ENCODE data around the gene KRT86. TPM values are rescaled to one million over a fixed set of nuclear protein-coding genes. Genes with fewer than 3 reads are reported as not detected.

Gene KRT86
- total RNA-seq = 0.16 TPM

DNA sequence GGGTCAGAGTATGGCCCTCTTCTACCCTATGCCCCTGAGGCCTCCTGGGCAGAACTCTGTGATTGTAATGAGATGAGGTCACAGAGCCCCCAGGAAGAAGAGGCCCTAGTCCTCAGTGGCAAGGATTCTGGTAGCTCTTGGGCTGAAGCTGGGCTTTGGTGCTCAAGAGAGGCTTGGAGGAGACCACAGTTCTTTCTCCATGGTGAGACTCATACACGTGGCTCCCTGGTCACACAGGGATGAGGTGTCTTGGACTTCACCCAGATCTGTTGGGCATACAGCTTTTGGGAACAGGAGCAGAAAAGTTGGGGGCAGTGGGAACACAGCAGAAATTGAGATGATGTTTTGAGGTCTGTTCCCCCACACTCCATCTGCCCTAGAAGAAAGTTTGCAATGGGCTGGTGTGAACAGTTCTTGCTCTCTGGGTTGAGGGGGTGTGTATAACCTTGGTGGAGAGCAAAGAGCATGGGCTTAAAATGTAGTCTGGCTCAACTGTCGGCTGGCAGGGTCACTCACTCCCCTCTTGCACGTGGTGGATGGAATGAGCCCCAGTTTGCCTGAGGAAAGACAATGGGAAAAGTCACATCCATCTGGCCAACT is at the start of gene KRT86:
TSS of gene KRT86 (plus strand) at position 125 of the 600 bp plus-strand sequence. CDS start 27,272 bp downstream, outside the sequence.
- DNase-seq = no peak

DNA sequence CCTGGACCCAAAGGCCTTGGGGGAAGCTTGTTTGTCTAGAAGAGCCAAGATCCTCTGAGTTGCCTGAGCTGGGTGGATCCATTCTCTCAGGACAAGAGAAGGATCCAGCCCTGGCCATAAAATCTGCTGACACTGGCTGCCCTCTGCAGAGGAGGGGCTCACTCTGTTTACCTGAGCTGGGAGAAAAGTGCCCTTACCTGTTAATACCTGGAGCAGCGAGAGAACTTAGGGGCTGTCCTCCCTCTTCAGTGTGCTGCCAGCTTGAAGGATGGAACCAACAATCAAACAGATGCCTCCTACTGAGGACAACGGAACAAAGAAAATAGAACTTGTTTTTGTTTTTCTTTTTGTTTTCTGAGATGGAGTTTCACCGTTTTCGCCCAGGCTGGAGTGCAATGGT is 48.7 kb upstream of the KRT86 start:
- DNase-seq = no peak

DNA sequence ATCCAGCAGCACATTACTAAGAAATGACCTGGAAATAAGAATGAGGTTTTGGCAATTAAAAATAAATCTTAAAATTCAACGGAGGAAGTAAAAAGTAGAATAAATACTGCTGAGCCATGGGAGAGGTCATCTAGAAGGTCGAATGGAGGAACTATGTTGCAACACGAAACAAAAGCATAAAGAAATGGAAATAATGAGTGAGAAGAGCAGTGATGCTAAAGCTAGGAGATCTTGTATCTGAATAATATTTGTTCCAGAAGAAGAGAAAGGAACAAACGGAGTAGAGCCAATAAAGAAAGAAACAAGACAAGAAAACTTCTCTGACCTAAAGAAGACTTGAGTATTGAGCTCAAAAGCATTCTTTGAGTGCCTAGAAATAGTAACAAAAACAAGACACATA is 48.0 kb upstream of the KRT86 start:
- no peak for DNase-seq

DNA sequence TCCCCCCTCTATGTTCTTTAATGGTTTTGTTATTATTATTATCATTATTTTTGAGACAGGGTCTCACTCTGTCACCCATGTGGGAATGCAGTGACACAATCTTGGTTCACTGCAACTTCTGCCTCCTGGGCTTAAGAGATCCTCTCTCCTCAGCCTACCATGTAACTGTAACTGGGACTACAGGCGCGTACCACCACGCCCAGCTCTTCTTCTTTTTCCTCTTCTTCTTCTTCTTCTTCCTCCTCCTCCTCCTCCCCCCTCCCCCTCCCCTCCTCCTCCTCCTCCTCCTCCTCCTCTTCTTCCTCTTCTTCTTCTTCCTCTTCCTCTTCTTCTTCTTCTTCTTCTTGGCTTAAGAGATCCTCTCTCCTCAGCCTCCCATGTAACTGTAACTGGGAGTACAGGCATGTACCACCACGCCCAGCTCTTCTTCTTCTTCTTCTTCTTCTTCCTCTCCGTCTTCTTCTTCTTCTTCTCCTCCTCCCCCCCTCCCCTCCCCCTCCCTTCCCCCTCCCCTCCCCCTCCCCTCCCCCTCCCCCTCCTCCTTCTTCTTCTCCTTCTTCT is 46.8 kb upstream of the KRT86 start:
- no peak for DNase-seq

DNA sequence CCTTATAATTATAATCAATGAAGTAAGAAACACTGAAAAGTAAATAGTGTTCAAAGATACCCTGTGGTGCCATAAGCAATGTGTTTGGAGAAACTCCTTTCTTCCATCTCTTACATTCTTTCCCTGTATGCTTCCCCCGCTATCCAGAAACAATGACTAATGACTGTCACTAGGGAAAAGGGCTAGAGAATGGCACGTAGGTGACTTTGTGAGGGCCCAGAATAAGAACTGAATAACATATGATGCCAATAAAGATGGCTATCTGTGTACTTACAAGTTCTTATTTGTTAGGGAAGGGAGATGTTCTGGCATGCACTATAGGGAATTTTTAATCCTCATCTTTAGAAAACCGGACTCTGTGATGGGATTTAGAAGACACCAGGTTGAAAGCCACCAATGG is 46.1 kb upstream of the KRT86 start:
- no peak for DNase-seq

DNA sequence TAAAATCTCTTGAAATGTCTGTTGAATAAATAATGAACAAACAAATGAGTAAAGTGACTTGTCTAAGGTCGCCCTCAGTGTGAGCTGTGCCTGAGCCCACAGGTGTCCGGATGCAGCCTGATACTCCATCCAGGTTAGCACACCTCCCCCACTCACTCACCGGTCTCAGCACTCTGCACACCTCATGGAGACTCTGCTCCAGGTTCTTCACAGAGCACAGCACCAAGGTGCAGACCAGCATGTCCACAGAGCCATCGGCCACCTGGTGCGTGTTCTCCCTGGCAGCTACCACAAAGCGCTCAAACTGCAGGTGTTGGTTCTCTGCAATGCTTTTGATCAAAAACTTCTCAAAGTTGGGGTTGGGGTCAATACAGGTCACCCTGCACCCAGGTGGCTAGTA is 45.5 kb upstream of the KRT86 start:
- no peak for DNase-seq

DNA sequence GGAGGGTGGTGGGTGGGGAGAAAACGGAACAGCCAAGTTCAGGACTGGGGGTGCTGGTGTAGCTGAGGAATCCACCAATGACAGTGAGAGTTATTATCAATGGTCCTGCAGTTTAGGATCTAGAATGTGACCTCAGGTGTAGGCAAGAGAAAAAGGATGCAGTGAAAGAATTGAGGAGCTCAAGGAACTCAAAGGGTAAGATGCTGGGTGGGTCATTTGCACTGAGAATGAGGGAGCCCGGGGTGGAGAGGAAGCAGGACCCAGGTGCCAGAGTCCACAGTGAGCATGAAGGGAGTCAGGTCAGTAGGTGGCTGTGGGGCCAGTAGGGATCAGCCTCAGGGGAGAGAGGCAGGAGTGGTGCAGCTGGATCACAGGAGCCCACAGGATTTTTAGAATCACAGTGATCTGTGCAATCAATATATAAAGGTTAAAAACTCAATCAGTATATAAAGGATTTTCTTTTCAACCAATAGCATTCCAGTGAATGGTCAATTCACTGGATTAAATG is 44.6 kb upstream of the KRT86 start:
- no peak for DNase-seq

DNA sequence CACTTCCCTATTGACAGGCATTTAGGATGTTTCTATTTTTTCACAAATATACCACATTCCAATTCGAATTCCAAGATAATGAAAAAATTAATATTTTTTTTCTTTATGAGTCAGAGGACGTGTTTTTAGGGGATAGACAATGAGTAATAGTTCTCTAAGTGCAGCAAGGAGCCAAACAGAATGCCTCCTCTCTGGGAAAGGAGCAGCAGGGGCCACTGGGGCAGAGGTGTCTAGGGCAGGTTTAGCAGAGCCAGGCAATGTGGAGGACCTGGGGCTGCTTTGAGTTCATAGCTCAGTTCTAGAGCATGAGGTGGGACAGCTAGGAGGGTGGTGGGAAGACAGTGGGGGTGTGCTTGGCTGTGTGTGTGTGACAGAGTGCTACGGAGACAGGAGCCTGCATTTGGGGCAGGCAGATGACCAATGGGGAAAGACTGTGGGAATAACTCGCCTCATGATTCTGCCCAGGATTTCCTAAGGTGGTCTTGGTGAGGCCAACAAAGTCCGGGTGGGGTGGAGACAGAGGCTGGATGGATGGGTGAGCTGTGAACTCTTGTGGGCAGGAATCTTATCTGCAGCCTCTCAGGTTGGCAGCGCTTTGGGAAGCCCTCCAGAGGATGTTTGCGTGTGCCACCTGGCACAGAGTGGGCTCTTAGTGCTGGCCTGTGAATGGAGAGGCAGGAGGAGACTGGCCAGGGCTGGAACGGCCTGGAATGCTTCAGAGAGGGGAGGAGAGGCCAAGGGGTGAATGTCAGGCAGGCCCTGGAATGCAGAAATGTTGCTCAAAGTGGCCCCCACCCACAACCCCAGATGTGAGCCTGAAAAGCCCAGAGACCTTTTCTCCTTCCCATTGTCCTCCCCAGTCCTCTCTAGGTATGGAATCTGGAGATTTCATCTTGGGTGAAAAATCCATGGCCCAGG is 43.8 kb upstream of the KRT86 start:
- no peak for DNase-seq

DNA sequence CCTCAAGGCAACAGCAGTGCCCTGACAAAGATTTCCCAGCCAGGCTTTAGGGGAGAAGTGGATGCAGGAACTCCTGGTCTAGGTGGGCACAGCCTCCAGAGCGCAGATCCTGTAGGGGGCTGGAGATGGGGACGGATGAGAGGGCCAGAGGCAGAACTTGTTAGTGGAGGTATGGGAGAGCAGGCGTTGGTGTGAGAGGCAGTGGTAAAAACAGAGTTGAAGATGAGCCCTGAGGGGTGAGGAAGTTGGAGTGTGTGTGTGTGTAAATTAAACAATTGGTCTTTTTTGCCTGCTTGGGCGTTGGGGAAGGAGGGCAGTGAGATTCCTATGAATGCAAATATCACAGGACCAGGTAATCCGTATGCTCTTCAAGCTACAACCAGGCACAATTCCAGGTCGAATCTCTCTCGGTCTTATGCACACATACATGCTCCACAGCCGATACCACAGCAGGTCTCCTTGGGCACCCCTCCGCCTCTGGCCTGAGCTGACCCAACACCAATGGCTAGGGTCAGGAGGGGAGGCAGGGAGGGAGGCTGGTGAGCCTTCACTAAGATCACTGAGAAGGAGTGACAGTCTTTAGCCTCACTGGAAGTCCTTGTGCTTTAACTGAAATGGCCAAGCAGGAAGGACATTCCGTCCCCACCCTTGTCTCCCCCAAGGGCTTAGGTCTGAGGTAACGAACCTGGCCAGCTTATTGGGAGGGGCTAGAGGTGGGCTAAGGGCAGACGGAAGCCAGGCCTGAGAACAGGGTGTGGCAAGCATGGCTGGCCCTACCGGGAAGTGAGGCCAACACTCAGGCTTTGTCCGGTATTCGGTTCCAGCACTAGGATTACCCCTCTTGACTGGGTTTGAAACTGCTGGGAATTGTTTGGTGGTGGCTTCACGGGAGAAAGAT is 42.9 kb upstream of the KRT86 start:
- no peak for DNase-seq

DNA sequence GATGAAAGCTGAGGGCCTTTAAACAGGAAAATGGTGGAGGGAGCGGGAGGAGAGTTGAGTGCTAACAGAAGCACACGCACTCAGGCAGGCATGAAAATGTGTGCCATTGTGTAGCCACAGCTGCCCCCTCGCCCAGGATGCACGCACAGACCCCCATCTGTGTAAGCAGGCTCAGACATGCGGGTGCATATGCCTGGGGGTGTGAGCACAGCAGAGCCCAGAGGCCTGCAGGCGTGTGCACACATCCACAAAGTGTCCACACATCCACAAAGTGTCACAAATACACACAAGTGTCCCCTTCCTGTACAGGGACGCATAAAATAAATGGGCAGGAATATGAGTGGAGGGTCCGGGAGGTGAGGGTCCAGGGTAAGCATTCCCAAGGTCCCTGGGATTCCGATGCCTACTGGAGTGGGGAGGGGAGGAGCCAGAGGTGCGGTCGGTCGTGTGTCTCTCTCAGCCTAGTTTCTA is 42.2 kb upstream of the KRT86 start:
- DNase-seq = no peak

DNA sequence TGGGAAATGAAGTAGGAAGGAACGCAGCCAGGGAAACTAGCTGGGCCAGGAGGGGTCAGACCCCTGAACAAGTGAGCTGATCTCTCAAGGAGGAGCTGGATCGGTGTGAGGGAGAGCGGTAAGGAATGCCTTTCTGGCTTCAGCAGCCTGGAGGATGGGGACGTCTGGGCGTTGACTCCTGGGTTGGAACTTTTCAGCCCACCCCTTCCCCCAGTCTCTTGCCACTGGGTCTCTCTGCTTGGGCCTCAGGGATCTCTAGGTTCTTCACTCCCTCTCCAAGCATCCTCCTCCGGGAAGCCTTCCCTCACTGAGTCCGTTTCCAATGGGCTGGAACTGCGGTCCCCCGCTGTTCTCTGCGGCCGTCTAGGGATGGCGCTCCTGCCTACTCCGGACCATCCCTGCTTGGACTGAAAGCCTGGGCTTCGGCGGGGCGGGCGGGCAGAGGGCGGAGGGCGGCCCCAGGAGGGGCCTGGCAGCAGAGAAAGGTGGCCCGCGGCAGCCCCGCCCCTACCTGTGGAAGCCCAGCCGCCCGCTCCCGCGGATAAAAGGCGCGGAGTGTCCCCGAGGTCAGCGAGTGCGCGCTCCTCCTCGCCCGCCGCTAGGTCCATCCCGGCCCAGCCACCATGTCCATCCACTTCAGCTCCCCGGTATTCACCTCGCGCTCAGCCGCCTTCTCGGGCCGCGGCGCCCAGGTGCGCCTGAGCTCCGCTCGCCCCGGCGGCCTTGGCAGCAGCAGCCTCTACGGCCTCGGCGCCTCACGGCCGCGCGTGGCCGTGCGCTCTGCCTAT is 41.6 kb upstream of the KRT86 start, which contains the start of gene KRT7:
TSS of gene KRT7 (plus strand) at position 570 of the 788 bp plus-strand sequence. CDS start at position 624, 54 bp downstream.
- no peak for DNase-seq

DNA sequence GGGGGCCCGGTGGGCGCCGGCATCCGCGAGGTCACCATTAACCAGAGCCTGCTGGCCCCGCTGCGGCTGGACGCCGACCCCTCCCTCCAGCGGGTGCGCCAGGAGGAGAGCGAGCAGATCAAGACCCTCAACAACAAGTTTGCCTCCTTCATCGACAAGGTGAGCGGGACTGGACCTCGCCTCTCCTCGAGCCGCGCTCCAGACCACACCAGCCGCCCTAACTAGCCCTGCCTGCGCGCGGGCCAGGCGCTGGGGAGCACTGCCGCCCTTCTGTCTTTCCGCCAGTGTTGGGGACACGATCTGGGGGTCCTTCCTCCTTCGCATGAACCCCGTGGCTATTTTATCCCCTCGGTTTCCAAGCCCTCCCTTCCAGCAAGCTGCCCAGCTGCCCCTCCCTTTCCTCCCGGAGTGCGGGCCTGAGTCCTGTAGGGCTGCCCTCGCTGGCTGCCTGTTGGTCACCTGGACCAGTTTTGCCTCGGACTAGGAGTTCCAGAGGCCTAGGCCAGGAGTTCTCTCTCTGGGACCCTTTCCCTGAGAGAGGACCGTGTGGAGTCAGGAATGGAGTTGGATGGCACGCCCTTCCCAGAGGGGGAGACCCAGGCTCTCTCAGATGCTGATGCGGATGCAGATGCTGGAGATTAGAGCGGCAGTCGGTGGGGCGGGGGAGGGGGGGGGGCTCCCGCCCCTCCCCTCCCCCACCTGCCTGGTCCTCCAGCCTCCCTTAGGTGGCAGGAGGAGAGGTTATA is 40.8 kb upstream of the KRT86 start:
- DNase-seq = no peak

DNA sequence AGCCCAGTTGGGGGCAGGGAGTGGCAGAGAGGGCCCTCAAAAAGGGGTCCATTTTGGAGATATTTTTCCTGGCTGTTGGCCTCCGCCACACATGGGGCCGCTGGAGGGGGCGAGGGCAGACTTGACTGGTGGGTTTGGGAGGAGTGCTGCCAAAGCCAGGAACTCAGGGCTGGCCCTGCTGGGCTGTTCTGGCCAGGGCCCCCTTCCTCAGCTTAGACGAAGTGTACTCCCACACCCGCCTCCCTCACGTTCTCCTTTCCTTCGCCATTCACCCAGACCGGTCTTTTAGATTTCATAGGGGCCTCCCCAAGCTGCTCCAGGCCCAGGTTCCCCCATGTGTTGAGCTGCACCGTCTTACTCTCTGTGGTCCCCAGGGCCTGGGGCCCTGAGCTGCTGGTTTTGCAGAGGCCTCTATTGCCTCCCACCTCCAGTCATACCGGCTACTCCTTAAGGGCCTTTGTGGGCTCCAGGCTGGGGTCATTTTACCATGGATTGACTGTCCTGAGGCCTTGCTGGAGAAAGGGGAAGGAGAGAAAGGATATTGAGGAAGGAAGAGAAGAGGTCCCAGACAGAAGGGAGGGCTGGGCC is 40.1 kb upstream of the KRT86 start:
- DNase-seq = no peak

DNA sequence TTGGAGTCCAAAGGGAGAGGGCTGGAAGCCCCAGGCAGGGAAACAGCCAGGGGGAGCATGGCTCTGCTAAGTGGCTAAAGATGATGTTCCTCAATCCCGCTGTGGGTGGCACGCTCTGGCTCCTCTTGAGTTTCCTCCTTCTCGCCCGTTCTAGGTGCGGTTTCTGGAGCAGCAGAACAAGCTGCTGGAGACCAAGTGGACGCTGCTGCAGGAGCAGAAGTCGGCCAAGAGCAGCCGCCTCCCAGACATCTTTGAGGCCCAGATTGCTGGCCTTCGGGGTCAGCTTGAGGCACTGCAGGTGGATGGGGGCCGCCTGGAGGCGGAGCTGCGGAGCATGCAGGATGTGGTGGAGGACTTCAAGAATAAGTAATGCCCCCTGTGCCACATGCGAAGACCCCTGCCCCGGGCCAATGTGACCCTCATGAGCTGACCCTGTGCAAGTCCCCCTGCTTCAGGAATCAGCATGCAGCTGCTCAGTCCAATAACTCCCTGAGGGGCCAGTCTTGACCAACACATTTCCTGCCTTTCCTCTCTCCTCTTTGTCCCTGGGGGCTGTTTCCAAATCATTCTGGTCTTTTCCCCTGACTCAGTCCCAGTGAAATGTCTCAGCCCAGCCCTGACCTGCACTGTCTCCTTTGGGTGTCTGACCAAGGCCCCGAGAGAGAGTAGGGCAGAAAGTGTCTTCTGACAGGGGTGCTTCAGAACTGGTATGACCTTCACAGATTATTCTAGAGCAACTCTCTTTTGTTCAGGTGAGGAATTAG is 39.3 kb upstream of the KRT86 start:
- DNase-seq = no peak

DNA sequence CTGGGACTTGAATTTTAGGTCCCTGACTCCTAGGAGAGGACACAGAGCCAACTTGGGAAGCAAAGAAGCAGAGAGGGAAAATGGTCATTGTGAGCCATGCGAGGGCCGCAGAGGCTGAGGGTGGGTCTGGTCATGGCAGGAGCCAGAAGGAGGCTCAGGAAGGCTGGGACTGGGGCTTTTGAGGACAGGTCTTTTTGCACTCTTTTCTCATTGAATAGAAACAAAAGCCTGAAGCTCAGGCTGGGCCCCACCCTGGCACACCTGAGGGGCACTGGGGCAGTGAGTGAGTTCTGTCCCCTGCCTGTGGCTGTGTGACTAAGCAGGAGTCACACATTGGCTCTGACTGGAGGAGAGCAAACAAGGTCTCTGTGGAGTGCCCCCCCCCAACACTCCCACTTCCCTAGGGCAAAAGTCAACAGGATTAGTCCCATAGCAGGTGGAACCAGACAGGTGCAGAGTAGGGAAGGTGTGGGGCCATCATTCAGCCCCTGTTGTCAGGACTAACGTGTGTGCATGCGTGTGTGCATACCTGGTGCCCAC is 38.6 kb upstream of the KRT86 start:
- no peak for DNase-seq

DNA sequence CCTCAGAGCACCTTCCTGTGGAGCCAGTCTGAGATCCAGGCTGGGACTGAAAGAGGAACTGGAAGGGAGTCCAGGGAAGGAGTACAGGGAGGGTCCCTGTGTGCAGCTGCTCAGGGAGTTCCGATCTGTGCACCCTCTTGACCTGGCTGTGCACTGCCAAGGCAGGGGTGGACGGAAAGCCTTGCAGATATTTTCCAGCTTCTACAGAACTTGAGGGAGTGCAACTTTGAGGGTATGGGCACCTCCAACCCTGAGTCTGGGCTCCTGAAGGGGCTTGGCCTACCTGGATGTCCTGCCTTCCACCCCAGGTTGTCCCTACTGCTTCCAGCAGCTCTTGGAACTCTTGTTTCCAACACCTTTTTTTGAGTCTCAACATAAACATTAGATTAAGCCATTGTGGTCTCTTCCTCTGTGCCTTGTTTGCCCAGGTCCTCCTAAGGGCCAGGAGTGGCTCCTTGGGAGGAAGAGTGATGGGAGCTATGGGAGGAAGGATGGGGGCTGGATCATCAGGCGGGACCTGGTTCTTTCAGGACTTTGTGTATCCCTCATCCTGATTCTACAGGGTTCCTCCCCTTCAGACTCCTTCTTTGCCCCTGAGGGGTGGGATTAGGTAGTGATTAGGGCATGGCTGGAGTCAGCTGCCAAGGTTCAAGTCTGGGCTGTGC is 37.9 kb upstream of the KRT86 start:
- DNase-seq = no peak

DNA sequence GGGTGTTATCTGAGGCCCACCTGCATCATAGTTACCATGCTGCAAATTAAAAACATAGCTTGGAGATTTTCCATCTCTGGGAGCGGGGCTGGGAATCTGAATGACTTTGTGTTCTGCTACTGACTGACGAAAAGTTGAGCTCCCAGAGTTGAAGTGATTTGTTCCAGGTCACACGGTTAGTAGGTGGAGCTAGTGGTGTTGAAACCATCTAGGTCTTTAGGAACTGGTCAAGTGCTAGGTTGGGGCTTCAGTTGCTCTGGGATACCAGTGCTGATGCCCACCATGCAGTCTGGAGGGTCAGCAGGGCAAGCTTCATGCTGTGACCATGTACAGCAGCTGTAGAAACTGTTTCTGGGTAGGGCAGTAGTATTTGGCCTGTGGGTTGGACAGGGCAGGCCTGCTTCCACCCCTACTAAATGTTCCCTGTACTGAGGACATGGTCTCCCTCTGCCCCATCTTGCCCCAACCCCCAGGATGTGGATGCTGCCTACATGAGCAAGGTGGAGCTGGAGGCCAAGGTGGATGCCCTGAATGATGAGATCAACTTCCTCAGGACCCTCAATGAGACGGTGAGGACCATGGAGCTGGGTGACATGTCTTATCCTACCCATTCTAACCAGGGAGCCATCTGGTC is 36.1 kb upstream of the KRT86 start:
- no peak for DNase-seq

Measured in occipital lobe (tissue), 2 donors.